Pons (tissue), 1 donor: ENCODE results near the gene ADGRD1.

Source experiments
- DNase-seq: peaks from one replicate; pipeline ENCODE4 v3.0.0-alpha.2; 2016; ENCODE audit warnings: low spot score

The ADGRD1 gene

DNA sequence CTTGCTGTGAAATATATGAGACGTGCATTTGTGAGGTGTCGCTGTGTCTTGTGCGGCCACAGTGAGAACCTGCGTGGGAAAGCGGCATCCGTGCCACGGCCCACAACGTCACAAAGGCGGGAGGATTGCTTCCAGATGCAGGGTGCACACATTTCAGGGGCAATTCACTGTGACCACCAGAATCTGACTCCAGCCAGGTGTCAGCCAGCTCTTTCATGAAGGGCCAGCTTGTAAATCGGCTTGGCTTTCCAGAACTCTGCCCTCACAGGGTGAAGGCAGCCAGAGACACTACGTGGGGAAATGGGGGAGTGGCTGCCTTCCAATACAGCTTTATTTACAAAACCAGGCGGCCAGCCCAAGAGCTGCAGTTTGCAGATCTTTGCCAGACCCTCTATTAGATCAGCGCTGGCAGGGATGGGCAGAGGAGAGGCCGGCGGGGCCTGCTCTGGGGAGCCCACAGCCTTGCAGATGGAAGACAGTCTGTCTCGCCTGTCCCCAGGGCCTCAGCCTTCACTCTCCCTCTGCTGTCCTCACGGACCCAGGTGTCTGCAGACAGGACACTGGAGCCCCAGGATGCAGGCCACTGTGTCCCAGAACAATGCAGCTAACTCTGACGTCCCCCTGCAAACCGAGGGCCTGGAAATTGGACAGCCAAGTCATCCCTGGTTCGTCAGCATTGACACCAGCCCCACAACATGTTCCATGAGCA, 53.5 kb downstream of the ADGRD1 start:
- peak; percentile 24 for DNase-seq

DNA sequence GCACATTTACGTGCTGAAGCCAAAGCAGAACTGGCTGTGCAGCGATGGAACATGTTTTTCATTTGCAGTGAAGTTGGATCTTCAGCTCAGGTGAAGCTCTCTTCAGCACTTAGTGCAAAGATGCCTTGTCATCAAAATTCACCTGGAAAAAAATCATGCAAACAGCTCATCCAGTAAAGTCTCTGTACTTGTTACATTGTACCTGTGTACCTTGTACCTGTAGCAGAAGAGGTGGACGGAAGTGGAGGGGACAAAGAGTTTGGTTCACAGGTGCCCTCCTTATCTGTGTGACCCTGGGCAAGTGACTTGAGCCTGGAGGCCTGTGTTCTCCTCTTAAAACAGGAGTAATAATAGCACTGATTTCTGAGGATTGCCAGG, 54.0 kb downstream of the ADGRD1 start:
- DNase-seq, result no peak

DNA sequence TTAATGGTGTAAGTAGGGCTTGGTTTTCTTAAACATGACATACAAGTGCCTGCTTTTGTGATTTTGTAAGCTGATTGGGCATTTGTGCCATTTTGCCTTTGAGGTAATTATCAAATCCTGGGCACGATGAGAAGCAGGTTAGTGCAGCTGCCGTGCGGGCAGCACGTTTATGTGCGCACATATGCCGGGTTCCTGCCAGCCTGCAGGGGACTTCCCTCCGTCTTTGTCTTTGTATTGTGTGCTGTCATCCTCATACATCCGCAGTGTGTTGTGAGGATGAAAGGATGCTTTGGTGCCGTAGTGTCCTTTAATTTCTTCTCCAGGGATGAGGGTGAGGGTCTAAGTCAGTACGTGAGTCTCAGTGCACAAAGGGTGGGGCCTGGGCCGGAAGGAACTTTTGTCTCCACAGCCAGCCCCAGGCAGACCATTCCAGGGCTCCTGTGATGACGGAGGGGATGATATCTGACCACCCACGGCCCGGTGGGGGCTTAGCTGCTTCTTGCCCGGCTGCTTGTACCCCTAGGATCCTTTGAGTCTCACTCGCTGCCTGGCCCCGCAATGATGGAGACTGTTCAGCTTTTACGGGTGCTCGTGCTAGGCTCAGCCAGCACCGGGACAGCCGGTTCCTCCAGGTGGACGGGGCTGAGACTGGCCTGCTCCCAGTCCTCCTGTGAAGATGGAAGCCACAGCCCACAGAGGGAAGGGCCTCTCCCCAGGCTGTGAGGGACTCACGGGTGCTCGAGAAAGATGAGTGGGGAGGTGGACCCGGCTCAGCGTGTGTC, 54.6 kb downstream of the ADGRD1 start:
- no peak for DNase-seq

DNA sequence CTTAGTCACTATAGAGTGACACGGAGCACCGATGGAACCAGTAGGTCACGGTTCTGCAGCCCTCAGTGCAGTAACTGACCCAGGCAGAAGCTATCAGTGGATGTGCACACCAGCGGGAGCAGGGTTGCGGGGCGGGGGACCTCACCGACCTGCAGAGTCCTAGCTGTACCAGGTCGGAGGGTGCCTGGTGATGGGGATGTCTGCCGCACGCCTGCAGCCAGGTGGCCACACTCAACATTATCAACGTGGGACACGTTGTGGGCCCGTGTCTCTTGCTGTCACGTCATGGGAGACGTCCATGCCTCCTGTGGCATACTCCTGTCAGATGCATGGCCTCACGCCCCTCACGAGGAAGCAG, 55.2 kb downstream of the ADGRD1 start:
- no peak for DNase-seq

DNA sequence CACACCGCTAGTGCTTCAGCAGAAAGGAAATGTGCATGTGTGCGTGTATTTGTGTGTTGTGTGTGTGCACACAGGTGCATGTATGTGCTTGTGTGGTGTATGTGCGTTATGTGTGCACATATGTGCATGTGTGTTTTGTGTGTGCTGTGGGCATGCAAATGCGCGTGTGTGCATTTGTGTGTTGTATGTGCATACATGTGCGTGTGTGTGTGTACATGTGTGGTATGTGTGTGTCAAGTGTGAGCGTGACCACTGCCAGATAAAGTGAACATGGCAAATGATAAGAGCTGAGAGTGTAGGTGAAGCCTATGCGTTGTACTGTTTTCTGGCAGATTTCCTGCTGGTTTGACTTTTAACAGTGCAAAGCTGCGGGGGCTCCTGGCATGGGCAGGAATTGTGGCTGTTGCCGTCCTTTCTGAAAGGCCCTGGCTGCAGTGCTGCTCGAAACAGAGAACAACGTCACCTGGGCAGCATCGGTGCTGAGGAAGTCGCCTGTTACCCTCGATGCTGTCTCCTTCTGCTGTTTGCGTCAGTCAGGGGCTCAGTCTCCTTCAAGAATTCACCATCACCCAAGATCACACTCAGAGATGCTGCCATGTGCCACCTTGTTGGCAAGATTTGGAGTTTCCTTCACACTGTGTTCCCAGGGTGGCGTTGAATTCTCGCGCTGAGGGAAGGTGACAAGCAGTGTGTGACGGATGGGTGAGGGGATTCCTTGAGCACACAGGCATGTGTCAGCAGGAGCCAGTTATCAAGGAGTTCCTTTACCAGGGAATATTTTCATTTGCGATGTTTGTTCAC, 56.1 kb downstream of the ADGRD1 start:
- DNase-seq, result no peak

DNA sequence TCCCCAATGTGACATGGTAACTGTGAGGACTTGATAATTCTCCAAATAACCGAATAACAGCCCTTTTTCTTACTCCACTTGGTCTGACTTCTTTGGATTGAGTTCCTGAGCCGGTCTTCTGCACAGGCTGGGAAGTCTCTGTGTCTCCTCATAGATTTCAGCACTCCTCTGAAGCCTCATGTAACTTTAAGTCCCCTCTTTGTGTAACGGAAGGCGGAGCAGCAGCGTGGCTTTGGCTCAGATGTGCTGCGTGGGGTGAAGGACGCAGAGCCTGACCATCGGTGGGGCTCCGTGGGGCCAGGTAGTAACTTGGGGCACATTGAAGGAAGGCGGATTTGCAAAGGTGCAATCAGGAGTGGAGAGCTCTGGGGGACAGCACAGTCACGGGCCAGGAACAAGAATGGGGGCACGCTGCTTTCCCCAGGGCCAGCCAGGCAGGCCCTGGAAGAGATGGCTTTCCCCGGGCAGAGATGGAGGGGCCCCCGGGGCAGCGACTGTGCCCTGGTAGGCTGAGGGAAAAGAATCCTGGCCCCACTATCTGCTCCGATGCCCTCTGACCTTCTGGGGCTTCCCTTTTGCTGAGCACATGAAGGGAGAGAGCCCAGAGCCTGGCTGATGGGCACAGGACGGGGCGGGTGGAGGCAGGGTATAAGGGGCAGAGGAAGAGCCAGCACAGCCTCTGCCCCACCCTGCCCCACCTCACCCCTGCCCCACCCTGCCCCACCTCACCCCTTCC, 56.9 kb downstream of the ADGRD1 start:
- no peak for DNase-seq

DNA sequence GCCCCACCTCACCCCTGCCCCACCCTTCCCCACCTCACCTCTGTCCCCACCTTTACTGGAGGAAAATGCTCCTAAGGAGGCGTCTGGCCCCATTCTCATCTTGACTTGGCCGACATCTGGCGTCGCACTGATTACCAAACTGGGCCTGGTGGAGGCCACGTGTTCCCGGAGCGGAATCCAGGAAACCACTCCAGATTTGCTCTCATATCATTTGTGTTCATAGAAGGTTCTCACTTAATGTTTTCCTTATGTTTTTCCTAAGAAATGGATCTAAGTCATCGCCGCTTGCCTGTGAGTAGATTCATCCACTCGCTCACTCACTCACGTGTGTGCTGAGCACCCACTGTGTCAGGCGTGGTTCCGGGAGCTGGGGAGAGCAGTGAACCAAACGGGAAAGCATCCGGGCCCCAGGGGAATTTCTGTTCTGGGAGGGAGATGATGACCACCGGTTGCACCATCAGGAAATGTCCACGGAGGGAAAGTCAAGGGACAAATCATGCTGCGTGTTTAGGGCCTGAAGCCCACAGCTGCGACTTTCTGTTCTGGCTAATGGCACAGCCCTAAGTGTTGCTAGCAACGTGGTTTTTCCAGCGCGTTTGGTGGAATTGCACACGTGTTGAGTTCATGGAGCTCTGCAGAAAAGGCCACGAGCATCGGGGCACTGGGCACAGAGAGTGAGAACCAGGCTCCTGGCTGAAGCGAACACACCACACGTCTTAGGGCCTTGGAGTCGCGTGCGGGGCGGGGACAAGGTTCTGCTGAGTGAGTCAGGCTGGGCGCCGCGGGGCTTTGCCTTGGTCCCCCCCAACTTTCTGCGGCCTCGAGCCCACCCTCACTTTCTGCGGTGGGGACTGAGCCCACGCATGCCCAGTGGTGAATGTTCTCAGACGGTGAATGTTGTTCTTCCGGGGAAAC, 57.7 kb downstream of the ADGRD1 start:
- DNase-seq, result no peak

DNA sequence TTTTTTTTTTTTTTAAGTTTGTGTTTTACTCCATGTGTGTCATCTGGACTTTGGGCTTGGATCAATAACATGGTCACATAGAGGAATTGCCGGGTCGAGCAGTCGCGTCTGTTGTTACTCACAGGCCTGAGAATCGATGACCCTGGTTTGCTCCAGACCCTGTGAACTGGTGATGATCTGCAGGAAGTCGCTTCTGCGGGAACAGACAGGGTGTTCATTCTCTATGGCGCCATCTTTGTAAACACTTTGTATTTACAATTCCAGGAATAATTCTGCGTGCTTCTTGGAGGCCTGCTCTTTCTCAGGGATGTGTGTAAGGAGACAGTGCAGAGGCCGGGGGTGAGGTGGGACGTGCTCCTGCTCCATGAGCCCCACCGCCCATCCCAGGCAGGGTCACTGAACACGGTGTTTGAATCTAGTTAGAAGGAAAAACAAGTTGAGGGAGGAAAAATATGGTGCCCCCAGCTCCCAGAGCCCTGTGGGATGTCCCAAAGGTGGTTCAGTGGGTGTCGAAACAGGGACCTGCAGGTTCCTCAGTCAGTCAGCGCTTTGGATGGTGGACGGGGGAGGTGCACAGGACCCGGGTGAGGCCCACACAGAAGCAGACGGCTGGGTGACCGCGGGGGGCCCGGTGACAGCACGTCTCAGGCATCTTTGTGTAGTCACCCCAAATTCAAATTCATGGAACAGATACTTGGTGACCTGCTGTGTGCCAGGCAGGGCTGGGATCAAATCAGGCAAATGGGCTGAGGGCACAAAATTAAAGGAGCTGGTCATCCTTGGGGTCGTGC, 58.8 kb downstream of the ADGRD1 start:
- DNase-seq, result no peak

DNA sequence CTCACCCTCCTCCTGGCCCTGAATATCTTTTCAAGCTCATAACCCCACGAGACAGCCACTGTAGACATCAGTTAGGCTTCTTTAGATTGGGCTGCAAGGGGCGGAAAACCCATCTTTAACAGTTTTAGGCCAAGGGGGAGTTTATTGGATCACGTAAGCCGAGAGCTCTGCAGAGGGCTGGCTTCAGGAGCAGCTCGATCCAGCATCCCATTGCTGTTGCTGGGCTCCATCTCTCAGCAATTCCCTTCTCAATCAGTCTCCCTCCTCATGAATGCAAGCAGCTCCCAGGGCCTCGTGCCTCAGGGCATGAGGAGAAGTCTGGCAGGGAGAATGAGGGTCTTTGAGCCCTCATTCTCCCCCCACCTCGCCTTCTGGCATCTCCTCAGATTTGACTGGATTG, 59.4 kb downstream of the ADGRD1 start:
- DNase-seq, result no peak

DNA sequence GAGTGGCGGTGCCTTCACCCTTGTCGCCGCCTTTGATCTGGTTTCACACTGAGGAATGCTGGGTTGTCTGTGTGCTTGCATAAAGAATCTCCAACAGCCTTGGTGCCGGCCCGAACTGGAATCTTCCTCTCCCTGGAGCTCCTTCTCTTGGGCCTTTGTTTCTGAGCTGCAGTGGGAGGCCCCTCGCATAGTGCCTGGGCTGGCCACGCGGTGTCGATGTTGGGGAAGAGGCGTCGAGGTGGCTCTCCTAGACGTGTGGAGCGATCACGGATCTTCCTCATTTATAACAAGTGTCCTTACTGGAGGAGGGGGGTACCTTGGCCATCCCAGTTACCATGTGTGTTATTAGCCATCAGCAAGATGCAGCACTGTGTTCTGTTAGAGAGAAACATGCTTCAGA, 60.6 kb downstream of the ADGRD1 start:
- no peak for DNase-seq

DNA sequence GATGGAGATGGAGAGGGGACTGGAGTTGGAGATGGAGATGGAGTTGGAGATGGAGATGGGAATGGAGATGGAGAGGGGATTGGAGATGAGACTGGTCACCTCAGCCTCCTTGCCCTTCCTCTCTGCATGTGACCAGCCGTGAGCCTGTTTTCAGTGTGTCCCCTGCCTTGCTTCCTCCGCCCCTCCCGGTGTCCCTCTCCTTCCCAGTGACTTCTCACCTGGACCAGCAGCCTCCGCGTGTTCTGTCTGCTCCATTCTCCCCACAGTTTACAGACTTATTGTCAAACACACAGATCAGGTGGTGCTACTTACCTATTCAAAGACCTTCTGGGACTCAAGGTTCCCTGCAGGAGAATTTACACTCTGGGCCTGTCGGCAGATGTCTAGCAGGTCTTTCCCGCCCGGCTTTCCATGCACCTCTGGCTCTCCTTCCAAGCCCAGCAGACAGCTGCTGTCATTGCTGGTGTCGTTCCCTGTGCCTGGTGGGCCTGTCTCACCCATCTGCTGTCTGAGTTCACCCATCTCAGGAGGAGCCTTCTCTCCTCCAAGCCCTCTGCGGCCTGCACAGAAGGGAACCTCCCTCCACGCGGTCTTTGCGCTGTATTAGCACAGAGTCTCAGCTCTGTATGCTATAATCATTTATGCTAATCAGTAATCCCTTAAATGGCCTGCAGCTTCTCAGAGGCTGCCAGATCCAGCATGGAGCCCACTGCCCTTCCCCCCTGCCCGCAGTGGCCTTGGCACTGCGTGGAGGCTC, 62.1 kb downstream of the ADGRD1 start:
- DNase-seq, result no peak

DNA sequence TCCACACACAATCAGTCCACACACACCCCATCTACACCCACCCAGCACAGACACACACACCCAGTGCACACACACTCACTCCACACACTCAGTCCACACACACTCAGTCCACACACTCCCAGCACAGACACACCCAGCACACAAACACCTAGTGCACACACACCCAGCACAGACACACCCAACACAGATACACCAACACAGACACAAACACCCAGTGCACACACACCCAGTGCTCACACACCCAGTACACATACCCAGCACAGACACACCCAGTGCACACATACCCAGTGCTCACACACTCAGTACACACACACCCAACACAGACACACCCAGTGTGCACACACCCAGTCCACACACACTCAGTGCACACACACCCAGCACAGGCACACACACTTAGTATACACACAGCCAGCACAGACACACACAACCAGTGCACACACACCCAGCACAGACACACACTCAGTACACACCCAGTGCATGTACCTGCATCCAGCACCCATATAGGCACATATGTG, 63.8 kb downstream of the ADGRD1 start:
- DNase-seq, result no peak

DNA sequence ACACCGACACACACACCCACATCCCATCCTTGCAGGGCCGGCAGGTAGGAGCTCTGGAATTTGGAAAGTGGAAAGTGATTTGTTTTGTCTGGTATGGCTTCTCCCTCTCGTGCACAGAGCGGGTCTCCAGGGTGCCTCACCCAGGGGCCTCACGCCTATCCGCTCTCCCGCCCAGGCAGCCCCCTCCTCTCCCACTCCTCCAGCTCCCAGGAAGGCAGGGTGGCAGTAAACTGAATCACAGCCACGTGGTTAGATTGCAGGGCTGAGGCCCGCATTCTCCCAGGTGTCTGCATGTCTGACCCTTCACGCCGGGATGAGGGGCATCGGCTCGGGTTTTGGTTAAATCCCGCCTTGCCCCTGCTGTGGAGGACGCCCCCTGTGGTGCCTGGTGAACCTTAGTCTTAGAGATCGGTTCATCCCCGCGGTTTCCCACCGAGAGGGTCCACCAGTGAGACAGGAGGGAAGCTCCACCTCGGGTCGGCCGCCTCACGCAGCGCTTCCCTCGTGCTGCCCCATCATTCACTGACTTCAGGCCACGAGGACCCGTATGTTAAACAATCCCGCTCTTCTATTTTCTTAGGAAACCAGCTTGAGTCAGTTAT, 64.4 kb downstream of the ADGRD1 start:
- DNase-seq, result no peak

DNA sequence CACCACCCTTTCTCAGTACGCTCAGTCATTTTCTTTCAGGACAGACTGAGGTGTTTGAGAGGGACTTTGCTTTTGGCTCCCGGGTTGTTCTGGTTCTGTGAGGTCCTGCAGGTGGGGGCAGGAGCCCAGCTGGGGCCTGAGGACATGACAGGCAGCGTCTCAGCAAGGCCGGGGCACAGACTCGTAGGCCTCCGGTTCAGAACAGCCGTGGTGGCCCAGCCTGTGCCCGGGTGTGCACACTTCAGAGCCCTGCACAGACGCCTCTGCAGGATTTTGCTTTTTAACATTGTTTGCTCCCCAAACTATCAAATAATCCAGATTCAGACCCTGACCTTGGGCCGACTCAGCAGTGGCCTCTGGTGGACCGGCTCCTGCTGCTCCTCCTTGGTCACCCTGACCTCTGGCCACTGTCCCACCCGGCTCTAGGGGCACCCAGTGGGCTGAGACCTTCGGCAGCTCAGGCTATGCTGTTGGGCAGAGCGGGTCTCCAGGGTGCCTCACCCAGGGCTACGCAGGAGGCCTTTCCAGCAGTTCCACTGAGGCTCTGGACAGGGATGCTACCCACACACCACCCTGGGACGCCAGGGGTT, 65.2 kb downstream of the ADGRD1 start:
- DNase-seq, result no peak

DNA sequence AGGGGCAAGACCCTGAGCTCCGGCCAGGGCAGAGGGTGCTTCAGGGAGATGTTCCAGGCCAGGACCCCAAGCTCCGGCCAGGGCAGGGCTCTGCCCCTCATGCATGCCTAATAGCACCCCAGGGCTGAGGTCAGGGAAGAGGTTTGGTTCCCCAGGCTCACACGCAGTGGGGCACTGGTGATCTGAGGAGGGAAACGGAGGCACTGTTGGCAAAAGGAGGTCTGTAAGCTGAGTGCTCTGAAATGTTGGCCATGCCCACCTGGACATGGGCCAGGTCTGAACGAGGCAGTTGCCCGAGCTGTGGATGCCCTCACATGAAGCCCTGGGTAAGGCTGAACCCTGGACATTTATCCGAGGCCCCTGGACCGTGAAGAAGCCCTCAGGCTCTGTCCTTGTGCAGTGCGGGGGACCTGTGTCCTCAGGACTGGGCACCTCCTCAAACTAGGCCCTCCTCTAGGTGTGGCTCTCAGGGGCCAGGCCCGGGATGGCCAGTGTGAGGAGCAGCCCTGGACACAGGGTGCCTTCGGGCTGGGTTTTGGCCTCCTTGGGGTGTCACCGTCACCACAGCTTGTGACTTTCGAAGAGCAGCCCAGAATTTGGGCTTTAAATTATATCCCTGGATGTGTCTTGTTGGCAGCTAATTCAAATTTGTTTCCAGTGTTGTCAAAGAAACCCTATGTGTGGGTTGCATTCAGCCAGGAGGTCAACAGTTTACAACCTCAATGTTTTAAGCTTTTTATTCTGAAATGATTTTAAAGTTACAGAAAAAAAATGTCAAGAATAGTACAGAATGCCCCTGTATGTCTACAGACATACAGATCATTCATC, 66.8 kb downstream of the ADGRD1 start:
- no peak for DNase-seq

DNA sequence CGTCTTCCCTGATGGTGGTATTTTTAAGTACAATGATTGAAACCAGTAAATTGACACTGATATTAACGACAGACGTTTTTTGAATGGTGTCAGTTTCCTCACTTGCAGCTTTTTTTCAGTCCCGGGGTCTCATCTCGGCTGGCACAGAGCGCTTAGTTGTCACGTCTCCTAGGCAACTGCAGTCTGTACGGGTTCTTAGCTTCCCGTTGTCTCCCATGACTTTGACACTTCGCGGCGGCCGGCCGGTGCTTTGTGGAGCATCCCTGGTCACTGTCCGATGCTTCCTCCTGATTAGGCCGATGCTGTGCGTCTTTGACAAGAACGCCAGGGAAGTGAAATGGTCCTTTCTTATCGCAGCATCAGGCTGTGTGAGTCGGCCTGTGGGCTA, 67.4 kb downstream of the ADGRD1 start:
- DNase-seq, result no peak

DNA sequence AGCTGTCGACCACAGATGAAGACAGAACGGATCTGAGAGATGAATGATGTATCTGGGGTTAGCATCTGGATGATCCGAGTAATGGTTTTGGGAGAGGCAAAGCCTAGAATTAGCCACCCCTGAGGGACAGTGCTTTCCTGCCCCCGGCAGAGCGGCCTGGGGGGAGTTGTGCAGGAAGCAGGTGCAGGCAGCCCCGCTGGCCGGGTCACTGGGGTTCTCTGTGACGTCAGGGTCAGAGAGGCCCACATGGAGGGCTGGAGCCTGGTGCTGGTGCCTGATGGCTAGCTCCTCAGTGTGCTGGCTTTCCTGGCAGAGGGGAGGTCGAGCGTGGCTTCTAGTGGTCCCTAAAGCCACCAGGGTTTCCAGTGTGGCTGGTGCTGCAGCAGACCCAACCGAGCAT, 70.3 kb downstream of the ADGRD1 start:
- DNase-seq, result no peak

DNA sequence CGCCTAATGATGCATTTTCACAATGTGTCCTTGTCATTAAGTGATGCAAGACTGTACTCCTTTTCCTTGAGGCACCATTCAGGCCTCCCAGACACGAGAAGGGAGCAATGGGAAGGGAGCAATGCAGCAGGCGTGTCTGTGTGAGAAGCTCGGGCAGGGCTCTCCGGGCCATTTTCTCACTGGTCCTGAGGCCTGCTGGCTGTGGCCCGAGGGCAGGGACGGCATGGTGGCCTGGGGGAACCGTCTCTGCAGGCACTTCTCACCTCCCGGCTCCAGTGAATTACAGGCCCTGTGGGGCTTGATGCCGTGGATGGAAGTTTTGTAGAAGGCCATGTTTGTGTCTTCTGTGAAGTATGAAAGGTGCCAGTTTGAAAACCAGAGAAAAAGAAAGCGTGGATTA, 71.0 kb downstream of the ADGRD1 start:
- DNase-seq, result no peak
